Panc1 (cell line): ENCODE data around the gene ERICH4. TPM values are rescaled to one million over a fixed set of nuclear protein-coding genes. Genes with fewer than 3 reads are reported as not detected.

Experiments used
- ATAC-seq: fragments of 200-7000 bp; cut with Tn5 transposase; 2 replicates; pipeline ENCODE4 v1.9.1; 2020; ENCODE audit warnings: mild to moderate bottlenecking, moderate library complexity
- BruUV-seq: library from RNA; stranded (reverse); fragments of 400-500 nt; replicated peaks from 2 replicates; lab custom pipeline; 2021; lab: Mats Ljungman, UMichigan
- CTCF ChIA-PET: fragments of 300-600 bp; sonication (Branson Sonifier 250); formaldehyde crosslinking; loops from one replicate; lab custom pipeline; 2022; ENCODE audit warnings: antibody characterized with exemption; lab: Charles Lee
- POLR2A ChIA-PET: fragments of 300-600 bp; sonication (Branson Sonifier 250); formaldehyde crosslinking; loops from one replicate; lab custom pipeline; 2022; ENCODE audit warnings: antibody characterized with exemption; lab: Charles Lee
- DNase-seq: peaks from one replicate; pipeline ENCODE4 v3.0.0-alpha.2; 2010; ENCODE audit warnings: low read depth, low spot score
- H3K27ac ChIP-seq: 2 replicates; pipeline ENCODE4 v1.5.1; 2011; ENCODE audit warnings: mild to moderate bottlenecking, low read length, inconsistent platforms
- H3K27me3 ChIP-seq: fragments of 200-500 bp; sonication (Bioruptor generic); 2 replicates; pipeline ENCODE4 v1.6.0; 2014; ENCODE audit warnings: low read length, inconsistent platforms; ENCODE audit not compliant: control insufficient read depth, insufficient read depth
- H3K36me3 ChIP-seq: fragments of 200-500 bp; sonication (Bioruptor generic); 2 replicates; pipeline ENCODE4 v1.5.1; 2014; ENCODE audit warnings: inconsistent platforms, mild to moderate bottlenecking, low read length, moderate library complexity; ENCODE audit not compliant: control insufficient read depth, insufficient read depth
- H3K4me1 ChIP-seq: 2 replicates; pipeline ENCODE4 v1.5.1; 2011; ENCODE audit warnings: inconsistent platforms, mild to moderate bottlenecking, low read length, moderate library complexity; ENCODE audit not compliant: control insufficient read depth, insufficient read depth
- H3K4me3 ChIP-seq, 2 experiments: 2 replicates each; pipeline ENCODE4 v1.5.1; 2011 to 2012; ENCODE audit warnings: low read depth in 2 of 2, low read length in 2 of 2, mild to moderate bottlenecking in 2 of 2, inconsistent platforms in 1 of 2, moderate library complexity in 1 of 2
- H3K9me3 ChIP-seq: fragments of 200-500 bp; sonication (Bioruptor generic); 2 replicates; pipeline ENCODE4 v1.5.1; 2014; ENCODE audit warnings: low read depth, mild to moderate bottlenecking, inconsistent platforms, low read length, moderate library complexity; ENCODE audit not compliant: control insufficient read depth, insufficient read depth
- POLR2AphosphoS5 ChIP-seq: IDR thresholded peaks from 2 replicates; pipeline ENCODE4 v1.6.1; 2012; ENCODE audit warnings: mild to moderate bottlenecking, low read depth, low read length, moderate library complexity
- SIN3A ChIP-seq: IDR thresholded peaks from 2 replicates; pipeline ENCODE4 v1.6.1; 2012; ENCODE audit warnings: low read depth, mild to moderate bottlenecking, low read length, moderate library complexity, borderline replicate concordance; ENCODE audit not compliant: insufficient read depth
- TCF7L2 ChIP-seq: IDR thresholded peaks from 2 replicates; pipeline ENCODE4 v1.6.1; 2011; ENCODE audit warnings: mild to moderate bottlenecking, low read depth, low read length, inconsistent platforms
- in situ Hi-C: cut with HindIII; loops from 2 replicates; pipeline ENCODE4 v1.10.0; 2016; ENCODE audit warnings: low sequenced_read_pairs, low pct_unique_long_range_greater_than_20kb
- intact Hi-C: fragments of 100-400 bp; cut with micrococcal nuclease; formaldehyde crosslinking; loops from one replicate; pipeline ENCODE4 v1.10.0; 2022; ENCODE audit not compliant: unreplicated experiment
- total RNA-seq: library from RNA; stranded (reverse); gene quantifications from one replicate; pipeline ENCODE4 v1.2.1, GENCODE V29; 2021; ENCODE audit not compliant: unreplicated experiment
- TF ChIP-seq, protein P1 (sequence below), 2 experiments: IDR thresholded peaks; 2 replicates each; pipeline ENCODE4 v1.6.1; 2011 to 2012; ENCODE audit warnings: low read depth in 2 of 2, control low read depth in 1 of 2, low read length in 1 of 2, mild to moderate bottlenecking in 1 of 2, moderate library complexity in 1 of 2; ENCODE audit not compliant: insufficient read depth in 1 of 2
- TF ChIP-seq, protein P2 (sequence below): fragments of 450-650 bp; IDR thresholded peaks from 2 replicates; pipeline ENCODE4 v1.5.1; 2017; ENCODE audit warnings: mild to moderate bottlenecking

The ERICH4 gene
- total RNA-seq, 1 experiment from 2014 or later = not detected

DNA sequence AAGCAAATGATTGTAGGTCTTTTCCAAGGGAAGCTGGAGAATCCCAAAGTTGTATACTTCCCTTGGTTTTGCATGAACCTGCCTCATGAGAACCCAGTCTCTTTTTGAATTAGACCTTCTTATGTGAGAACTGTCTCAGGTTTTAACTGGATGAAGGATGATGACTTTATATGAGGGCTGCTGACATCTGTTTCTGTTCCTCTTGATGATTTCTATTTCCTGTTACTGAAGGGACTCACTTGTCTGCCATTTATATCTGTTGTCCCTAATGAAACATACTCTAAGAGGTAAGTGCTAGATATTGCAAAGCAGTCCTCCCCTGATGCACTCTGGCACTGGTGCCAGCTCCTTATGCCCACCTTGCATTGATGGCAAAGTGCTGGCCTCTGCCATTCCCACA, 33.6 kb downstream of the ERICH4 start:
- Histone ChIP-seq H3K27me3 (peaks cover 3% of the 10 kb centered on the region), H3K27ac (no peak overlapping the region), H3K4me3 (no peak overlapping the region), H3K9me3 (no peaks in the 10 kb centered on the region), H3K4me1 (no peaks in the 10 kb centered on the region), H3K36me3 (no peaks in the 10 kb centered on the region)
- POLR2A ChIA-PET = interaction anchor here (0.7 kb wide), 1 partner anchor 208 kb away, joined by 3 read pairs; no protein-coding TSS in a partner anchor
- DNase-seq (no peak), ATAC-seq (no peak)
- no TSS peak for BruUV-seq
- TF ChIP-seq TCF7L2 (no peak), SIN3A (no peak), POLR2AphosphoS5 (no peak)
- TF ChIP-seq, protein P1, sequence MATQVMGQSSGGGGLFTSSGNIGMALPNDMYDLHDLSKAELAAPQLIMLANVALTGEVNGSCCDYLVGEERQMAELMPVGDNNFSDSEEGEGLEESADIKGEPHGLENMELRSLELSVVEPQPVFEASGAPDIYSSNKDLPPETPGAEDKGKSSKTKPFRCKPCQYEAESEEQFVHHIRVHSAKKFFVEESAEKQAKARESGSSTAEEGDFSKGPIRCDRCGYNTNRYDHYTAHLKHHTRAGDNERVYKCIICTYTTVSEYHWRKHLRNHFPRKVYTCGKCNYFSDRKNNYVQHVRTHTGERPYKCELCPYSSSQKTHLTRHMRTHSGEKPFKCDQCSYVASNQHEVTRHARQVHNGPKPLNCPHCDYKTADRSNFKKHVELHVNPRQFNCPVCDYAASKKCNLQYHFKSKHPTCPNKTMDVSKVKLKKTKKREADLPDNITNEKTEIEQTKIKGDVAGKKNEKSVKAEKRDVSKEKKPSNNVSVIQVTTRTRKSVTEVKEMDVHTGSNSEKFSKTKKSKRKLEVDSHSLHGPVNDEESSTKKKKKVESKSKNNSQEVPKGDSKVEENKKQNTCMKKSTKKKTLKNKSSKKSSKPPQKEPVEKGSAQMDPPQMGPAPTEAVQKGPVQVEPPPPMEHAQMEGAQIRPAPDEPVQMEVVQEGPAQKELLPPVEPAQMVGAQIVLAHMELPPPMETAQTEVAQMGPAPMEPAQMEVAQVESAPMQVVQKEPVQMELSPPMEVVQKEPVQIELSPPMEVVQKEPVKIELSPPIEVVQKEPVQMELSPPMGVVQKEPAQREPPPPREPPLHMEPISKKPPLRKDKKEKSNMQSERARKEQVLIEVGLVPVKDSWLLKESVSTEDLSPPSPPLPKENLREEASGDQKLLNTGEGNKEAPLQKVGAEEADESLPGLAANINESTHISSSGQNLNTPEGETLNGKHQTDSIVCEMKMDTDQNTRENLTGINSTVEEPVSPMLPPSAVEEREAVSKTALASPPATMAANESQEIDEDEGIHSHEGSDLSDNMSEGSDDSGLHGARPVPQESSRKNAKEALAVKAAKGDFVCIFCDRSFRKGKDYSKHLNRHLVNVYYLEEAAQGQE (IDR thresholded peaks at IDR 0.05; ENCODE audit: insufficient read depth in 1 of 2, low read depth in 2 of 2, low read length in 1 of 2) = no peak
- TF ChIP-seq, protein P2, sequence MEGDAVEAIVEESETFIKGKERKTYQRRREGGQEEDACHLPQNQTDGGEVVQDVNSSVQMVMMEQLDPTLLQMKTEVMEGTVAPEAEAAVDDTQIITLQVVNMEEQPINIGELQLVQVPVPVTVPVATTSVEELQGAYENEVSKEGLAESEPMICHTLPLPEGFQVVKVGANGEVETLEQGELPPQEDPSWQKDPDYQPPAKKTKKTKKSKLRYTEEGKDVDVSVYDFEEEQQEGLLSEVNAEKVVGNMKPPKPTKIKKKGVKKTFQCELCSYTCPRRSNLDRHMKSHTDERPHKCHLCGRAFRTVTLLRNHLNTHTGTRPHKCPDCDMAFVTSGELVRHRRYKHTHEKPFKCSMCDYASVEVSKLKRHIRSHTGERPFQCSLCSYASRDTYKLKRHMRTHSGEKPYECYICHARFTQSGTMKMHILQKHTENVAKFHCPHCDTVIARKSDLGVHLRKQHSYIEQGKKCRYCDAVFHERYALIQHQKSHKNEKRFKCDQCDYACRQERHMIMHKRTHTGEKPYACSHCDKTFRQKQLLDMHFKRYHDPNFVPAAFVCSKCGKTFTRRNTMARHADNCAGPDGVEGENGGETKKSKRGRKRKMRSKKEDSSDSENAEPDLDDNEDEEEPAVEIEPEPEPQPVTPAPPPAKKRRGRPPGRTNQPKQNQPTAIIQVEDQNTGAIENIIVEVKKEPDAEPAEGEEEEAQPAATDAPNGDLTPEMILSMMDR = no peak
- intact Hi-C loops = no loop called here
- in situ Hi-C loops = no loop called here
- CTCF ChIA-PET = no interaction called here

DNA sequence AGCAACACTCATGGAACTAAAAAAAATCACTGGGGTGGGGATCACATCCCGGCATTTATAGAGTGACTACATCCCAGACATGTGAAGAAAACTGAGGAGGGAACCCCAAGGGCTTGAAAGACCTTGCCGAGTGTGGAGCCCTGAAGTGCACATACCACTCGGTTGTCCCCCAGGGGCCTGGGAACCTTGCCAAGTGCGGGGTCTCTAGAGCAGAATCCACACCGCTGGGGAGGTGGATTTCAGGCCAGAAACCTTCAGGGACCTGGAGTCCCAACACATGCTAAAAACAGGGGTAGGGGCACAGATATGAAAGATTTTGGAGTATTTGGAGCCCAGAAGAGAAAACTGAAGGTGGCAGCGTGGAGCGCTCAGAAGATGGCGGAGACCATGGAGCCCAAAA, 35.2 kb downstream of the ERICH4 start:
- in situ Hi-C loops (no loop called here), intact Hi-C loops (no loop called here)
- CTCF ChIA-PET = no interaction called here
- DNase-seq (no peak), ATAC-seq (no peak)
- Histone ChIP-seq H3K9me3 (no peaks in the 10 kb centered on the region), H3K4me3 (no peak overlapping the region), H3K36me3 (no peaks in the 10 kb centered on the region), H3K4me1 (no peaks in the 10 kb centered on the region), H3K27me3 (peaks cover 5% of the 10 kb centered on the region), H3K27ac (no peak overlapping the region)
- POLR2A ChIA-PET = no interaction called here
- TF ChIP-seq, protein P2 = no peak
- TF ChIP-seq, protein P1 (IDR thresholded peaks at IDR 0.05; ENCODE audit: insufficient read depth in 1 of 2, low read depth in 2 of 2, low read length in 1 of 2) = no peak
- TF ChIP-seq SIN3A = no peak
- TF ChIP-seq TCF7L2 = no peak
- no peak for TF ChIP-seq POLR2AphosphoS5
- BruUV-seq = no TSS peak
